ENCODE measurements around the gene CDKN2B. TPM values are rescaled to one million over a fixed set of nuclear protein-coding genes. Genes with fewer than 3 reads are reported as not detected.

Gene CDKN2B
- total RNA-seq, 1 donor, result 16.0 TPM

DNA sequence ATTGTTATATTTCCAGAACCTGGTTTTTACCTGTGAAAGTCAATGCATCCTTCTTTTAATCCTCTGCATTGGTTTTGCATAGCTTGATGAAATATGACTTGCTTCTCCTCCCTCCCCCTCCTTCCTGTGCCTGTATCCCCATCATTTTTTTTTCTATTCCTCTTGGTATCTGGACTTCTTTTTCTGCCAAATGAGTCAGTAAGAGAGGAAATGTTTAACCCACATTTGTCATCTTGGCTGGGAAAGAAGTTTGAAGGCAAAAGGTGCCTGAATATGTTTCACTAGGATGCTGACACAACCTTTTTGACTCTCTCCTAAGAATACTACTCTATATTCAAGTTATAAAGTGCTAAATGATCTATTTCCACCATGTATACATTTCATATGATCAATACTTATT, 35.5 kb upstream of the CDKN2B start:
- H3K4me3 ChIP-seq (ENCODE audit: low read depth, low read length), result no peak overlapping the region
- DNase-seq (ENCODE audit: low read depth), result peak; percentile 90

DNA sequence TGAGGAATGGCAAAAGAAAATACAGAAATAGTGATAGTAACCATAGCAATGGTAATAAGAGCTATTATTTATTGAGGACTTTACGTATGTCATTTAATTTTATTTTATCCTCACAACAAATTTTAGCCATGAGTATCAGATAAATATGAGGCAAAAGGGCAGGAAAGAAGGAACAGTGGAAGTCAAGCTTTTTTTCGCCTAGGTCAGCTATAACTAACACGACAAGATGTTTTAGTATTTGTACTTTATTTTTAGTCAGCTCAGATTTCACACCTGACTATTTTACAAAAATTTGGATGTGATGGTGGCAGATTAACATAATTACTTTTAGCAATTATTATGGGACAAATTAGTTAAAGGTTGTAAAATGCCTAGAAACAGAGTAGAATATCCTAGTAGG, 34.8 kb upstream of the CDKN2B start:
- no peak for DNase-seq (ENCODE audit: low read depth)
- TF ChIP-seq, protein P1, sequence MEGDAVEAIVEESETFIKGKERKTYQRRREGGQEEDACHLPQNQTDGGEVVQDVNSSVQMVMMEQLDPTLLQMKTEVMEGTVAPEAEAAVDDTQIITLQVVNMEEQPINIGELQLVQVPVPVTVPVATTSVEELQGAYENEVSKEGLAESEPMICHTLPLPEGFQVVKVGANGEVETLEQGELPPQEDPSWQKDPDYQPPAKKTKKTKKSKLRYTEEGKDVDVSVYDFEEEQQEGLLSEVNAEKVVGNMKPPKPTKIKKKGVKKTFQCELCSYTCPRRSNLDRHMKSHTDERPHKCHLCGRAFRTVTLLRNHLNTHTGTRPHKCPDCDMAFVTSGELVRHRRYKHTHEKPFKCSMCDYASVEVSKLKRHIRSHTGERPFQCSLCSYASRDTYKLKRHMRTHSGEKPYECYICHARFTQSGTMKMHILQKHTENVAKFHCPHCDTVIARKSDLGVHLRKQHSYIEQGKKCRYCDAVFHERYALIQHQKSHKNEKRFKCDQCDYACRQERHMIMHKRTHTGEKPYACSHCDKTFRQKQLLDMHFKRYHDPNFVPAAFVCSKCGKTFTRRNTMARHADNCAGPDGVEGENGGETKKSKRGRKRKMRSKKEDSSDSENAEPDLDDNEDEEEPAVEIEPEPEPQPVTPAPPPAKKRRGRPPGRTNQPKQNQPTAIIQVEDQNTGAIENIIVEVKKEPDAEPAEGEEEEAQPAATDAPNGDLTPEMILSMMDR (IDR thresholded peaks at IDR 0.05; ENCODE audit: insufficient read depth, low read length), result no peak
- no peak overlapping the region for H3K4me3 ChIP-seq (ENCODE audit: low read depth, low read length)

More for the DNA sequence above, 35.5 kb upstream of the CDKN2B start:
- TF ChIP-seq, protein P1 (IDR thresholded peaks at IDR 0.05; ENCODE audit: insufficient read depth, low read length), result no peak

- DNase-seq (ENCODE audit: low read depth), result peak; percentile 60
Measured at GRCh38 chr9:22041775-22042174, 32.7 kb upstream of the CDKN2B start.

DNA sequence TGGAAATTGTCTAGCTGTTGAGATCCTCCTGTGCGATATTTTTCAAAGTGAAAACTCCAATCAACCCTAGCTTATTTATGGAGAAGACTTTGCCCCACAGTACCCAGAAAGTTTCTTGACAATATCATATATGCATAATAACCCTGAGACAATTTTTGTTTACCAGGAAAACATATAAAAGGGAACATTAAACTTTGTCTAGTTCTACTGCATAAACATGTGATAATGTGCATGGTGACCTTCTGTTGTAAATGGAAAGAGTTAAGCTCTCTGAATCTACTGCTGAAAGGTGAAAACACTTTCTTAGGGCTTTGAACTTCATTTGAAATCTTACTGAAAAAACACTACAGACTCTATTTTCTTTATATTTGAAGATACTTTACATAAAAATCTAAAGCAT, 32.2 kb upstream of the CDKN2B start:
- TF ChIP-seq, protein P1 (IDR thresholded peaks at IDR 0.05; ENCODE audit: insufficient read depth, low read length), result no peak
- DNase-seq (ENCODE audit: low read depth), result no peak
- no peak overlapping the region for H3K4me3 ChIP-seq (ENCODE audit: low read depth, low read length)

More at GRCh38 chr9:22041775-22042174, 32.7 kb upstream of the CDKN2B start:
- TF ChIP-seq, protein P1 (IDR thresholded peaks at IDR 0.05; ENCODE audit: insufficient read depth, low read length), result no peak
- no peak overlapping the region for H3K4me3 ChIP-seq (ENCODE audit: low read depth, low read length)

- no peak overlapping the region for H3K4me3 ChIP-seq (ENCODE audit: low read depth, low read length)
- TF ChIP-seq, protein P1 (IDR thresholded peaks at IDR 0.05; ENCODE audit: insufficient read depth, low read length), result no peak
- DNase-seq (ENCODE audit: low read depth), result peak; percentile 81
Measured at GRCh38 chr9:22040760-22041159, 31.7 kb upstream of the CDKN2B start.

- no peak for DNase-seq (ENCODE audit: low read depth)
- TF ChIP-seq, protein P1 (IDR thresholded peaks at IDR 0.05; ENCODE audit: insufficient read depth, low read length), result no peak
Measured at GRCh38 chr9:22039258-22039657, 30.2 kb upstream of the CDKN2B start.

More at GRCh38 chr9:22039258-22039657, 30.2 kb upstream of the CDKN2B start:
- H3K4me3 ChIP-seq (ENCODE audit: low read depth, low read length), result no peak overlapping the region

All from fibroblast of the aortic adventitia (primary cell).